ENCODE data around the gene IFITM2. TPM values are rescaled to one million over a fixed set of nuclear protein-coding genes. Genes with fewer than 3 reads are reported as not detected.

IFITM2 gene
- total RNA-seq, 1 experiment from 2014 or later, result 16.3 TPM

- no peaks in the 10 kb centered on the region for H3K9me3 ChIP-seq (replicated peaks)
- DNase-seq (ENCODE audit: low read depth in 1 of 2, low spot score in 2 of 2), result no peak
- H3K4me3 ChIP-seq, result no peak overlapping the region
- no peak overlapping the region for H3K27ac ChIP-seq
- no peaks in the 10 kb centered on the region for H3K36me3 ChIP-seq
- H3K4me1 ChIP-seq (replicated peaks), result peaks cover 23% of the 10 kb centered on the region
- peaks cover 4% of the 10 kb centered on the region for H3K27me3 ChIP-seq (replicated peaks)
Observed at GRCh38 chr11:293271-293851, 14.3 kb upstream of the IFITM2 start.

- Histone ChIP-seq H3K9me3 (replicated peaks) (no peaks in the 10 kb centered on the region), H3K27me3 (replicated peaks) (no peaks in the 10 kb centered on the region), H3K36me3 (no peaks in the 10 kb centered on the region), H3K4me3 (no peak overlapping the region), H3K4me1 (replicated peaks) (peaks cover 20% of the 10 kb centered on the region), H3K27ac (no peak overlapping the region)
- no peak for DNase-seq (ENCODE audit: low read depth in 1 of 2, low spot score in 2 of 2)
Observed at GRCh38 chr11:293852-294661, 13.6 kb upstream of the IFITM2 start.

GRCh38 chr11:294780-295179 lies 12.8 kb upstream of the IFITM2 start:
- Histone ChIP-seq H3K27me3 (replicated peaks) (no peaks in the 10 kb centered on the region), H3K4me3 (no peak overlapping the region), H3K27ac (no peak overlapping the region), H3K9me3 (replicated peaks) (no peaks in the 10 kb centered on the region), H3K36me3 (no peaks in the 10 kb centered on the region), H3K4me1 (replicated peaks) (peaks cover 16% of the 10 kb centered on the region)
- DNase-seq (ENCODE audit: low read depth in 1 of 2, low spot score in 2 of 2), result no peak

GRCh38 chr11:295351-296170 lies 12.1 kb upstream of the IFITM2 start:
- Histone ChIP-seq H3K9me3 (replicated peaks) (no peaks in the 10 kb centered on the region), H3K4me3 (no peak overlapping the region), H3K27ac (no peak overlapping the region), H3K4me1 (replicated peaks) (peaks cover 15% of the 10 kb centered on the region), H3K36me3 (no peaks in the 10 kb centered on the region), H3K27me3 (replicated peaks) (no peaks in the 10 kb centered on the region)
- DNase-seq (ENCODE audit: low read depth in 1 of 2, low spot score in 2 of 2), result no peak

GRCh38 chr11:296171-297050 lies 11.2 kb upstream of the IFITM2 start:
- no peaks in the 10 kb centered on the region for H3K36me3 ChIP-seq
- no peaks in the 10 kb centered on the region for H3K27me3 ChIP-seq (replicated peaks)
- no peak overlapping the region for H3K4me3 ChIP-seq

GRCh38 chr11:297051-297585 lies 10.5 kb upstream of the IFITM2 start:
- peaks cover 15% of the 10 kb centered on the region for H3K4me1 ChIP-seq (replicated peaks)
- no peaks in the 10 kb centered on the region for H3K27me3 ChIP-seq (replicated peaks)
- no peaks in the 10 kb centered on the region for H3K9me3 ChIP-seq (replicated peaks)
- H3K27ac ChIP-seq, result no peak overlapping the region
- no peaks in the 10 kb centered on the region for H3K36me3 ChIP-seq
- H3K4me3 ChIP-seq, result no peak overlapping the region
- peak in 1 of 2 experiments; percentile 11 for DNase-seq (ENCODE audit: low read depth in 1 of 2, low spot score in 2 of 2)

More at GRCh38 chr11:296171-297050, 11.2 kb upstream of the IFITM2 start:
- DNase-seq (ENCODE audit: low read depth in 1 of 2, low spot score in 2 of 2), result no peak
- Histone ChIP-seq H3K4me1 (replicated peaks) (peaks cover 15% of the 10 kb centered on the region), H3K9me3 (replicated peaks) (no peaks in the 10 kb centered on the region), H3K27ac (no peak overlapping the region)

GRCh38 chr11:297586-298405 lies 9.8 kb upstream of the IFITM2 start:
- peak; percentile 62 to 65 for DNase-seq (ENCODE audit: low read depth in 1 of 2, low spot score in 2 of 2)
- no peaks in the 10 kb centered on the region for H3K9me3 ChIP-seq (replicated peaks)
- H3K27me3 ChIP-seq (replicated peaks), result no peaks in the 10 kb centered on the region
- no peaks in the 10 kb centered on the region for H3K36me3 ChIP-seq
- peaks cover 15% of the 10 kb centered on the region for H3K4me1 ChIP-seq (replicated peaks)
- 0 out of 2 replicates have a peak overlapping the region, but pooled peaks have one; percentile 26 for H3K27ac ChIP-seq
- no peak overlapping the region for H3K4me3 ChIP-seq

- DNase-seq (ENCODE audit: low read depth in 1 of 2, low spot score in 2 of 2), result no peak
- H3K27me3 ChIP-seq (replicated peaks), result no peaks in the 10 kb centered on the region
- no peaks in the 10 kb centered on the region for H3K36me3 ChIP-seq
- H3K4me1 ChIP-seq (replicated peaks), result peaks cover 15% of the 10 kb centered on the region
- no peak overlapping the region for H3K4me3 ChIP-seq
- no peak overlapping the region for H3K27ac ChIP-seq
- no peaks in the 10 kb centered on the region for H3K9me3 ChIP-seq (replicated peaks)
Observed at GRCh38 chr11:298406-299065, 9.1 kb upstream of the IFITM2 start.

GRCh38 chr11:299081-299891 lies 8.3 kb upstream of the IFITM2 start, which contains the start of gene IFITM5:
IFITM5 (minus strand) TSS chr11:299526; CDS start chr11:299490, 36 bp downstream.
- Histone ChIP-seq H3K27me3 (replicated peaks) (no peaks in the 10 kb centered on the region), H3K4me3 (no peak within 1 kb of the TSS), H3K27ac (no peak within 1 kb of the TSS), H3K9me3 (replicated peaks) (no peaks in the 10 kb centered on the region), H3K4me1 (replicated peaks) (peaks cover 15% of the 10 kb centered on the region), H3K36me3 (no peaks in the 10 kb centered on the region)
- DNase-seq (ENCODE audit: low read depth in 1 of 2, low spot score in 2 of 2), result no peak

- Histone ChIP-seq H3K9me3 (replicated peaks) (no peaks in the 10 kb centered on the region), H3K4me3 (no peak overlapping the region), H3K36me3 (no peaks in the 10 kb centered on the region), H3K27ac (no peak overlapping the region), H3K4me1 (replicated peaks) (peaks cover 15% of the 10 kb centered on the region), H3K27me3 (replicated peaks) (no peaks in the 10 kb centered on the region)
- DNase-seq (ENCODE audit: low read depth in 1 of 2, low spot score in 2 of 2), result peak in 1 of 2 experiments; percentile 10
Observed at GRCh38 chr11:299951-300735, 7.5 kb upstream of the IFITM2 start.

GRCh38 chr11:303363-303762 lies 4.3 kb upstream of the IFITM2 start:
- no peak overlapping the region for H3K4me3 ChIP-seq
- H3K4me1 ChIP-seq (replicated peaks), result peaks cover 2% of the 10 kb centered on the region
- H3K36me3 ChIP-seq, result no peaks in the 10 kb centered on the region
- no peaks in the 10 kb centered on the region for H3K9me3 ChIP-seq (replicated peaks)
- H3K27ac ChIP-seq, result no peak overlapping the region
- no peak for DNase-seq (ENCODE audit: low read depth in 1 of 2, low spot score in 2 of 2)
- H3K27me3 ChIP-seq (replicated peaks), result no peaks in the 10 kb centered on the region
